Activated CD8-positive, alpha-beta memory T cell treated with anti-CD3 and anti-CD28 coated beads, Interleukin-2, amount 50 U/mL, for 48 hours (primary cell): ENCODE measurements around the gene ERBB2.
"Not testable (repeated sequence)": the region's sequence is repeated elsewhere in the genome, so short reads cannot be mapped to it uniquely, and the experiment has no call there.

Source experiments
- DNase-seq: peaks from one replicate; pipeline ENCODE4 v3.0.0-alpha.2; 2020

Gene ERBB2

GRCh38 chr17:39705786-39706348 lies 6.0 kb downstream of the ERBB2 start:
- no peak for DNase-seq

GRCh38 chr17:39706383-39706782 lies 6.5 kb downstream of the ERBB2 start:
- DNase-seq, result no peak

- no peak for DNase-seq
These were observed 7.1 kb downstream of the ERBB2 start for GRCh38 chr17:39706921-39707337.

GRCh38 chr17:39709319-39709997 lies 9.6 kb downstream of the ERBB2 start:
- no peak for DNase-seq

- DNase-seq, result no peak
These were observed 10.4 kb downstream of the ERBB2 start for GRCh38 chr17:39709998-39710964.

GRCh38 chr17:39711071-39711470 lies 11.2 kb downstream of the ERBB2 start:
- not testable (repeated sequence) for DNase-seq

GRCh38 chr17:39711851-39712250 lies 12.0 kb downstream of the ERBB2 start:
- DNase-seq, result no peak

GRCh38 chr17:39714234-39714633 lies 14.4 kb downstream of the ERBB2 start:
- no peak for DNase-seq

GRCh38 chr17:39715375-39716072 lies 15.7 kb downstream of the ERBB2 start:
- DNase-seq, result no peak

GRCh38 chr17:39716073-39716818 lies 16.4 kb downstream of the ERBB2 start:
- DNase-seq, result no peak

GRCh38 chr17:39716879-39717536 lies 17.1 kb downstream of the ERBB2 start:
- DNase-seq, result no peak

- DNase-seq, result no peak
These were observed 17.8 kb downstream of the ERBB2 start for GRCh38 chr17:39717660-39718059.

- no peak for DNase-seq
These were observed 19.9 kb downstream of the ERBB2 start for GRCh38 chr17:39719563-39720355.

GRCh38 chr17:39722104-39722503 lies 22.2 kb downstream of the ERBB2 start:
- DNase-seq, result no peak

- no peak for DNase-seq
These were observed 23.3 kb downstream of the ERBB2 start for GRCh38 chr17:39722965-39723848.

- no peak for DNase-seq
These were observed 24.9 kb downstream of the ERBB2 start for GRCh38 chr17:39724731-39725130.

GRCh38 chr17:39725923-39726322 lies 26.1 kb downstream of the ERBB2 start:
- DNase-seq, result not testable (repeated sequence)

- no peak for DNase-seq
These were observed 26.8 kb downstream of the ERBB2 start for GRCh38 chr17:39726617-39727016.

GRCh38 chr17:39727556-39727955 lies 27.7 kb downstream of the ERBB2 start:
- no peak for DNase-seq
